PC-3 (cell line): ENCODE measurements around the gene CLDN20. TPM values are rescaled to one million over a fixed set of nuclear protein-coding genes. Genes with fewer than 3 reads are reported as not detected.
"Not testable (repeated sequence)": the region's sequence is repeated elsewhere in the genome, so short reads cannot be mapped to it uniquely, and the experiment has no call there.

Source experiments
- ATAC-seq: fragments of 200-7000 bp; cut with Tn5 transposase; 2 replicates; pipeline ENCODE4 v1.9.1; 2020; ENCODE audit warnings: mild to moderate bottlenecking, moderate library complexity
- BruUV-seq: library from RNA; stranded (reverse); fragments of 400-500 nt; replicated peaks from 2 replicates; lab custom pipeline; 2021; lab: Mats Ljungman, UMichigan
- CTCF ChIA-PET: fragments of 300-600 bp; sonication (Branson Sonifier 250); formaldehyde crosslinking; loops from one replicate; lab custom pipeline; 2022; ENCODE audit warnings: antibody characterized with exemption; lab: Charles Lee
- POLR2A ChIA-PET: fragments of 300-600 bp; sonication (Branson Sonifier 250); formaldehyde crosslinking; loops from one replicate; lab custom pipeline; 2022; ENCODE audit warnings: antibody characterized with exemption; ENCODE audit not compliant: unreplicated experiment; lab: Charles Lee
- DNase-seq: peaks from one replicate; pipeline ENCODE4 v3.0.0-alpha.2; 2015
- H2AFZ ChIP-seq: fragments of 300-600 bp; sonication (generic); 2 replicates; pipeline ENCODE4 v1.6.0; 2016; ENCODE audit warnings: antibody characterized with exemption, low read length
- H3F3A ChIP-seq: fragments of 300-600 bp; sonication (generic); one replicate; pipeline ENCODE4 v1.6.0; 2017; ENCODE audit warnings: antibody characterized with exemption, low read length, control low read depth, mild to moderate bottlenecking; ENCODE audit not compliant: unreplicated experiment
- H3K27ac ChIP-seq: fragments of 300-600 bp; sonication (generic); 2 replicates; pipeline ENCODE4 v1.5.1; 2016; ENCODE audit warnings: mild to moderate bottlenecking, low read length
- H3K27me3 ChIP-seq: fragments of 300-600 bp; sonication (generic); 2 replicates; pipeline ENCODE4 v1.6.1; 2016; ENCODE audit warnings: low read length, mixed read lengths
- H3K36me3 ChIP-seq: fragments of 300-600 bp; sonication (generic); 2 replicates; pipeline ENCODE4 v1.6.1; 2016; ENCODE audit warnings: low read depth, mixed run types, low read length, mixed read lengths
- H3K4me1 ChIP-seq: fragments of 300-600 bp; sonication (generic); 2 replicates; pipeline ENCODE4 v1.5.1; 2016; ENCODE audit warnings: low read length; ENCODE audit not compliant: insufficient read depth
- H3K4me2 ChIP-seq: fragments of 300-600 bp; sonication (generic); 2 replicates; pipeline ENCODE4 v1.6.0; 2016; ENCODE audit warnings: low read length
- H3K4me3 ChIP-seq: fragments of 300-600 bp; sonication (generic); 2 replicates; pipeline ENCODE4 v1.5.1; 2016; ENCODE audit warnings: mild to moderate bottlenecking, low read length, mixed read lengths
- H3K79me2 ChIP-seq: fragments of 300-600 bp; sonication (generic); 2 replicates; pipeline ENCODE4 v1.6.1; 2017; ENCODE audit warnings: low read length, mixed read lengths
- H3K9ac ChIP-seq: fragments of 300-600 bp; sonication (generic); 2 replicates; pipeline ENCODE4 v1.6.0; 2016; ENCODE audit warnings: mild to moderate bottlenecking, low read length
- H3K9me2 ChIP-seq: fragments of 300-600 bp; sonication (generic); replicated peaks from 2 replicates; pipeline ENCODE4 v1.6.1; 2016; ENCODE audit warnings: mixed run types, low read length, mixed read lengths
- H3K9me3 ChIP-seq: fragments of 300-600 bp; sonication (generic); 2 replicates; pipeline ENCODE4 v1.6.1; 2016; ENCODE audit warnings: low read length, mixed read lengths
- H4K20me1 ChIP-seq: fragments of 300-600 bp; sonication (generic); 2 replicates; pipeline ENCODE4 v1.6.1; 2016; ENCODE audit warnings: low read length, mixed read lengths
- CTCF ChIP-seq: fragments of 300-600 bp; sonication (generic); conservative IDR thresholded peaks from 2 replicates; pipeline ENCODE4 v1.5.1; 2017; ENCODE audit warnings: antibody characterized with exemption, low read depth, mild to moderate bottlenecking, low read length
- EZH2 ChIP-seq: fragments of 300-600 bp; sonication (generic); IDR thresholded peaks from one replicate; pipeline ENCODE4 v1.6.1; 2017; ENCODE audit warnings: antibody characterized with exemption, mild to moderate bottlenecking, low read length; ENCODE audit not compliant: unreplicated experiment
- EZH2phosphoT487 ChIP-seq: fragments of 300-600 bp; sonication (generic); IDR thresholded peaks from 2 replicates; pipeline ENCODE4 v1.6.1; 2018; ENCODE audit warnings: mild to moderate bottlenecking, antibody characterized with exemption, low read length, borderline replicate concordance
- intact Hi-C: fragments of 100-400 bp; cut with micrococcal nuclease; formaldehyde crosslinking; loops from 2 replicates; pipeline ENCODE4 v1.9.0; 2023
- total RNA-seq: library from RNA; depleted of rRNA; stranded (reverse); fragments of >200 nt; gene quantifications from 2 replicates; pipeline ENCODE4 v1.2.3, GENCODE V29; 2014

The CLDN20 gene
- total RNA-seq, 1 experiment from 2014 or later = not detected

- peaks cover 9% of the 10 kb centered on the region for H3K4me1 ChIP-seq
- H3K9me2 ChIP-seq = no peaks in the 10 kb centered on the region
- H3K9ac ChIP-seq = no peak overlapping the region
- no peaks in the 10 kb centered on the region for H4K20me1 ChIP-seq
- ATAC-seq (no peak), DNase-seq (no peak)
- ChIA-PET POLR2A (no interaction called here), CTCF (no interaction called here)
- no peaks in the 10 kb centered on the region for H3K79me2 ChIP-seq
- H3K4me3 ChIP-seq = no peak overlapping the region
- intact Hi-C loops = no loop called here
- H3K36me3 ChIP-seq = no peaks in the 10 kb centered on the region
- TF ChIP-seq EZH2 = no peak
- no peak for TF ChIP-seq CTCF
- TF ChIP-seq EZH2phosphoT487 = no peak
- no peaks in the 10 kb centered on the region for H3K9me3 ChIP-seq
- no peak overlapping the region for H3K27ac ChIP-seq
- H3K27me3 ChIP-seq = no peaks in the 10 kb centered on the region
- BruUV-seq = no TSS peak
- no peak overlapping the region for H2AFZ ChIP-seq
- H3F3A ChIP-seq = no peaks in the 10 kb centered on the region
- H3K4me2 ChIP-seq = no peak overlapping the region
Observed at GRCh38 chr6:155228546-155229166, 35.2 kb upstream of the CLDN20 start.

GRCh38 chr6:155230975-155231374, 32.8 kb upstream of the CLDN20 start:
- H3K27me3 ChIP-seq, POLR2A ChIA-PET, H3K4me1 ChIP-seq, H3F3A ChIP-seq, H4K20me1 ChIP-seq, H3K4me2 ChIP-seq, CTCF ChIA-PET, H3K4me3 ChIP-seq, H3K9me3 ChIP-seq, DNase-seq, H3K9me2 ChIP-seq, ATAC-seq, H3K79me2 ChIP-seq, intact Hi-C loops, H3K9ac ChIP-seq, H3K27ac ChIP-seq, H2AFZ ChIP-seq, H3K36me3 ChIP-seq, BruUV-seq: not testable (repeated sequence)

GRCh38 chr6:155232848-155233247, 31.0 kb upstream of the CLDN20 start:
- POLR2A ChIA-PET = no interaction called here
- H3K9me3 ChIP-seq = no peaks in the 10 kb centered on the region
- H3K4me3 ChIP-seq = no peak overlapping the region
- H3K27ac ChIP-seq = no peak overlapping the region
- H3K9me2 ChIP-seq = no peaks in the 10 kb centered on the region
- H3F3A ChIP-seq = no peaks in the 10 kb centered on the region
- H3K9ac ChIP-seq = no peak overlapping the region
- no peaks in the 10 kb centered on the region for H3K27me3 ChIP-seq
- CTCF ChIA-PET = no interaction called here
- no peaks in the 10 kb centered on the region for H3K79me2 ChIP-seq
- H2AFZ ChIP-seq = no peak overlapping the region
- TF ChIP-seq CTCF = no peak
- TF ChIP-seq EZH2phosphoT487 = no peak
- TF ChIP-seq EZH2 = no peak
- no peak overlapping the region for H3K4me2 ChIP-seq
- no TSS peak for BruUV-seq
- H3K36me3 ChIP-seq = no peaks in the 10 kb centered on the region
- DNase-seq (no peak), ATAC-seq (no peak)
- H4K20me1 ChIP-seq = no peaks in the 10 kb centered on the region
- no peaks in the 10 kb centered on the region for H3K4me1 ChIP-seq
- intact Hi-C loops = no loop called here
